K562 (cell line): ENCODE results near the gene ATRAID. TPM values are rescaled to one million over a fixed set of nuclear protein-coding genes. Genes with fewer than 3 reads are reported as not detected.

ENCODE experiments used
- COPS2 ChIP-seq: fragments of 450-650 bp; conservative IDR thresholded peaks from 2 replicates; pipeline ENCODE4 v1.6.1; 2016; ENCODE audit warnings: mild to moderate bottlenecking, moderate library complexity
- ETV6 ChIP-seq, 3 experiments: fragments of 150-350 bp in 1 of 3; sonication (generic) in 1 of 3; formaldehyde crosslinking in 1 of 3; IDR thresholded peaks; 2 replicates each; pipeline versions ENCODE4 v1.6.1 to v1.8.0; 2014 to 2022; ENCODE audit warnings: borderline replicate concordance in 2 of 3, low read depth in 2 of 3, antibody characterized with exemption in 1 of 3, low read length in 1 of 3, mild to moderate bottlenecking in 1 of 3, missing genetic modification reagents in 1 of 3
- GTF2E2 ChIP-seq: fragments of 200-800 bp; sonication (Bioruptor generic); IDR thresholded peaks from 2 replicates; pipeline ENCODE4 v1.6.1; 2016; ENCODE audit warnings: missing genetic modification characterization, missing compliant biosample characterization
- POLR2AphosphoS5 ChIP-seq: IDR thresholded peaks from 2 replicates; pipeline ENCODE4 v1.6.1; 2011; ENCODE audit warnings: mild to moderate bottlenecking, low read depth, low read length, moderate library complexity; ENCODE audit not compliant: control insufficient read depth, insufficient read depth
- POU5F1 ChIP-seq: fragments of 150-350 bp; IDR thresholded peaks from 2 replicates; pipeline ENCODE4 v1.6.1; 2014; ENCODE audit warnings: borderline replicate concordance, low read length, low read depth, mild to moderate bottlenecking; ENCODE audit not compliant: partially characterized antibody
- RCOR1 ChIP-seq, 2 experiments: IDR thresholded peaks; 2 replicates each; pipeline ENCODE4 v1.6.1; 2012; ENCODE audit warnings: low read depth in 2 of 2, low read length in 2 of 2, borderline replicate concordance in 1 of 2, improper control_type of control experiment in 1 of 2
- ZFP36 ChIP-seq: fragments of 150-350 bp; IDR thresholded peaks from 2 replicates; pipeline ENCODE4 v1.6.1; 2018; ENCODE audit warnings: low read length, low read depth; ENCODE audit not compliant: partially characterized antibody
- ZNF146 ChIP-seq: IDR thresholded peaks from one replicate; pipeline ENCODE4 v1.6.1; 2018; ENCODE audit warnings: missing compliant biosample characterization; ENCODE audit not compliant: unreplicated experiment
- ZNF212 ChIP-seq: fragments of 450-650 bp; formaldehyde crosslinking; IDR thresholded peaks from 2 replicates; pipeline ENCODE4 v1.4.0; 2020; ENCODE audit warnings: mild to moderate bottlenecking
- ZNF224 ChIP-seq: sonication (generic); formaldehyde crosslinking; IDR thresholded peaks from 2 replicates; pipeline ENCODE4 v1.8.0; 2022; ENCODE audit warnings: mild to moderate bottlenecking, missing genetic modification reagents
- ZNF232 ChIP-seq: sonication (generic); formaldehyde crosslinking; IDR thresholded peaks from 2 replicates; pipeline ENCODE4 v1.8.0; 2022; ENCODE audit warnings: mild to moderate bottlenecking, missing genetic modification reagents
- ZNF282 ChIP-seq: sonication (generic); formaldehyde crosslinking; IDR thresholded peaks from 2 replicates; pipeline ENCODE4 v1.8.1; 2023; ENCODE audit warnings: missing genetic modification reagents
- polyA plus RNA-seq, 8 experiments: library from polyadenylated mRNA; depleted of rRNA in 4 of 8; stranded (reverse) in 5 of 8; unstranded in 3 of 8; fragments of >200 nt; fragmentation: Nextera tagmentation in 2 of 8; fragmentation: Illumina TruSeq in 1 of 8; extraction: Ambion mirVana in 2 of 8; extraction: Trizol in 1 of 8; gene quantifications; 2 replicates each; pipeline versions ENCODE4 v1.2.1 to v1.2.3, GENCODE V29; 2011 to 2014; ENCODE audit warnings: inconsistent platforms in 1 of 8, missing spikeins in 1 of 8
- total RNA-seq, 7 experiments: library from RNA; depleted of rRNA in 6 of 7; stranded (reverse); fragments of >200 nt in 6 of 7; fragmentation: Illumina TruSeq in 2 of 7; extraction: Trizol in 2 of 7; gene quantifications; 2 replicates each; pipeline versions ENCODE4 v1.2.1 to v1.2.3, GENCODE V29; 2011 to 2021; ENCODE audit warnings: low replicate concordance in 1 of 7
- TF ChIP-seq, protein P1 (sequence below), 2 experiments: fragments of 150-350 bp in 1 of 2; IDR thresholded peaks; 2 replicates each; pipeline ENCODE4 v1.6.1; 2012 to 2016; ENCODE audit warnings: low read depth in 2 of 2, low read length in 2 of 2, mild to moderate bottlenecking in 1 of 2, moderate library complexity in 1 of 2
- TF ChIP-seq, protein P2 (sequence below): fragments of 250-450 bp; sonication (Bioruptor Pico); IDR thresholded peaks from 2 replicates; pipeline ENCODE4 v1.5.1; 2021; ENCODE audit warnings: mild to moderate bottlenecking
- TF ChIP-seq, protein P3 (sequence below): fragments of 250-450 bp; sonication (Bioruptor Pico); IDR thresholded peaks from 2 replicates; pipeline ENCODE4 v1.5.0; 2022; ENCODE audit warnings: mild to moderate bottlenecking
- TF ChIP-seq, protein P4 (sequence below): sonication (generic); formaldehyde crosslinking; IDR thresholded peaks from 2 replicates; pipeline ENCODE4 v1.8.1; 2023; ENCODE audit warnings: mild to moderate bottlenecking, missing genetic modification reagents

Gene ATRAID
- total and polyA plus RNA-seq, 9 of the 15 experiments (the other 6 are each of a cell fraction or from before 2014, with no cell fraction given) = 70.2 to 187 (median 108) TPM

GRCh38 chr2:27211943-27212625, at the start of gene ATRAID, which contains the start of gene SLC5A6 (continued):
- TF ChIP-seq, protein P1, sequence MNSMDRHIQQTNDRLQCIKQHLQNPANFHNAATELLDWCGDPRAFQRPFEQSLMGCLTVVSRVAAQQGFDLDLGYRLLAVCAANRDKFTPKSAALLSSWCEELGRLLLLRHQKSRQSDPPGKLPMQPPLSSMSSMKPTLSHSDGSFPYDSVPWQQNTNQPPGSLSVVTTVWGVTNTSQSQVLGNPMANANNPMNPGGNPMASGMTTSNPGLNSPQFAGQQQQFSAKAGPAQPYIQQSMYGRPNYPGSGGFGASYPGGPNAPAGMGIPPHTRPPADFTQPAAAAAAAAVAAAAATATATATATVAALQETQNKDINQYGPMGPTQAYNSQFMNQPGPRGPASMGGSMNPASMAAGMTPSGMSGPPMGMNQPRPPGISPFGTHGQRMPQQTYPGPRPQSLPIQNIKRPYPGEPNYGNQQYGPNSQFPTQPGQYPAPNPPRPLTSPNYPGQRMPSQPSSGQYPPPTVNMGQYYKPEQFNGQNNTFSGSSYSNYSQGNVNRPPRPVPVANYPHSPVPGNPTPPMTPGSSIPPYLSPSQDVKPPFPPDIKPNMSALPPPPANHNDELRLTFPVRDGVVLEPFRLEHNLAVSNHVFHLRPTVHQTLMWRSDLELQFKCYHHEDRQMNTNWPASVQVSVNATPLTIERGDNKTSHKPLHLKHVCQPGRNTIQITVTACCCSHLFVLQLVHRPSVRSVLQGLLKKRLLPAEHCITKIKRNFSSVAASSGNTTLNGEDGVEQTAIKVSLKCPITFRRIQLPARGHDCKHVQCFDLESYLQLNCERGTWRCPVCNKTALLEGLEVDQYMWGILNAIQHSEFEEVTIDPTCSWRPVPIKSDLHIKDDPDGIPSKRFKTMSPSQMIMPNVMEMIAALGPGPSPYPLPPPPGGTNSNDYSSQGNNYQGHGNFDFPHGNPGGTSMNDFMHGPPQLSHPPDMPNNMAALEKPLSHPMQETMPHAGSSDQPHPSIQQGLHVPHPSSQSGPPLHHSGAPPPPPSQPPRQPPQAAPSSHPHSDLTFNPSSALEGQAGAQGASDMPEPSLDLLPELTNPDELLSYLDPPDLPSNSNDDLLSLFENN (IDR thresholded peaks at IDR 0.05; ENCODE audit: low read depth in 2 of 2, low read length in 2 of 2) = peak in 1 of 2 experiments; percentile 41; a peak in 1 of 4 replicates
- TF ChIP-seq ZNF224 = no peak
- peak; percentile 97 for TF ChIP-seq GTF2E2 (tag)
- no peak for TF ChIP-seq POU5F1
- no peak for TF ChIP-seq COPS2
- TF ChIP-seq, protein P2, sequence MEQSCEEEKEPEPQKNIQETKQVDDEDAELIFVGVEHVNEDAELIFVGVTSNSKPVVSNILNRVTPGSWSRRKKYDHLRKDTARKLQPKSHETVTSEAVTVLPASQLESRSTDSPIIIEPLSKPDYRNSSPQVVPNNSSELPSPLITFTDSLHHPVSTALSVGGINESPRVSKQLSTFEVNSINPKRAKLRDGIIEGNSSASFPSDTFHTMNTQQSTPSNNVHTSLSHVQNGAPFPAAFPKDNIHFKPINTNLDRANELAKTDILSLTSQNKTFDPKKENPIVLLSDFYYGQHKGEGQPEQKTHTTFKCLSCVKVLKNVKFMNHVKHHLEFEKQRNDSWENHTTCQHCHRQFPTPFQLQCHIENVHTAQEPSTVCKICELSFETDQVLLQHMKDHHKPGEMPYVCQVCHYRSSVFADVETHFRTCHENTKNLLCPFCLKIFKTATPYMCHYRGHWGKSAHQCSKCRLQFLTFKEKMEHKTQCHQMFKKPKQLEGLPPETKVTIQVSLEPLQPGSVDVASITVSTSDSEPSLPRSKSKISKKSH = no peak
- no peak for TF ChIP-seq ZNF212 (CRISPR knock-in tag)
- TF ChIP-seq ZFP36 = no peak
- no peak for TF ChIP-seq ZNF232 (CRISPR knock-in tag)
- no peak for TF ChIP-seq ZNF282
- TF ChIP-seq POLR2AphosphoS5 = peak; percentile 74
- TF ChIP-seq ETV6 (IDR thresholded peaks at IDR 0.05; ENCODE audit: borderline replicate concordance in 1 of 2, low read depth in 2 of 2, low read length in 1 of 2) = no peak
- no peak for TF ChIP-seq ETV6 (CRISPR knock-in tag; IDR thresholded peaks at IDR 0.05; ENCODE audit: borderline replicate concordance)
- no peak for TF ChIP-seq RCOR1 (IDR thresholded peaks at IDR 0.05; ENCODE audit: borderline replicate concordance in 1 of 2, low read depth in 2 of 2, low read length in 2 of 2)
- TF ChIP-seq, protein P3, sequence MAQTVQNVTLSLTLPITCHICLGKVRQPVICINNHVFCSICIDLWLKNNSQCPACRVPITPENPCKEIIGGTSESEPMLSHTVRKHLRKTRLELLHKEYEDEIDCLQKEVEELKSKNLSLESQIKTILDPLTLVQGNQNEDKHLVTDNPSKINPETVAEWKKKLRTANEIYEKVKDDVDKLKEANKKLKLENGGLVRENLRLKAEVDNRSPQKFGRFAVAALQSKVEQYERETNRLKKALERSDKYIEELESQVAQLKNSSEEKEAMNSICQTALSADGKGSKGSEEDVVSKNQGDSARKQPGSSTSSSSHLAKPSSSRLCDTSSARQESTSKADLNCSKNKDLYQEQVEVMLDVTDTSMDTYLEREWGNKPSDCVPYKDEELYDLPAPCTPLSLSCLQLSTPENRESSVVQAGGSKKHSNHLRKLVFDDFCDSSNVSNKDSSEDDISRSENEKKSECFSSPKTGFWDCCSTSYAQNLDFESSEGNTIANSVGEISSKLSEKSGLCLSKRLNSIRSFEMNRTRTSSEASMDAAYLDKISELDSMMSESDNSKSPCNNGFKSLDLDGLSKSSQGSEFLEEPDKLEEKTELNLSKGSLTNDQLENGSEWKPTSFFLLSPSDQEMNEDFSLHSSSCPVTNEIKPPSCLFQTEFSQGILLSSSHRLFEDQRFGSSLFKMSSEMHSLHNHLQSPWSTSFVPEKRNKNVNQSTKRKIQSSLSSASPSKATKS (CRISPR knock-in tag) = no peak
- TF ChIP-seq, protein P4, sequence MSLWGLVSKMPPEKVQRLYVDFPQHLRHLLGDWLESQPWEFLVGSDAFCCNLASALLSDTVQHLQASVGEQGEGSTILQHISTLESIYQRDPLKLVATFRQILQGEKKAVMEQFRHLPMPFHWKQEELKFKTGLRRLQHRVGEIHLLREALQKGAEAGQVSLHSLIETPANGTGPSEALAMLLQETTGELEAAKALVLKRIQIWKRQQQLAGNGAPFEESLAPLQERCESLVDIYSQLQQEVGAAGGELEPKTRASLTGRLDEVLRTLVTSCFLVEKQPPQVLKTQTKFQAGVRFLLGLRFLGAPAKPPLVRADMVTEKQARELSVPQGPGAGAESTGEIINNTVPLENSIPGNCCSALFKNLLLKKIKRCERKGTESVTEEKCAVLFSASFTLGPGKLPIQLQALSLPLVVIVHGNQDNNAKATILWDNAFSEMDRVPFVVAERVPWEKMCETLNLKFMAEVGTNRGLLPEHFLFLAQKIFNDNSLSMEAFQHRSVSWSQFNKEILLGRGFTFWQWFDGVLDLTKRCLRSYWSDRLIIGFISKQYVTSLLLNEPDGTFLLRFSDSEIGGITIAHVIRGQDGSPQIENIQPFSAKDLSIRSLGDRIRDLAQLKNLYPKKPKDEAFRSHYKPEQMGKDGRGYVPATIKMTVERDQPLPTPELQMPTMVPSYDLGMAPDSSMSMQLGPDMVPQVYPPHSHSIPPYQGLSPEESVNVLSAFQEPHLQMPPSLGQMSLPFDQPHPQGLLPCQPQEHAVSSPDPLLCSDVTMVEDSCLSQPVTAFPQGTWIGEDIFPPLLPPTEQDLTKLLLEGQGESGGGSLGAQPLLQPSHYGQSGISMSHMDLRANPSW (CRISPR knock-in tag) = no peak
- no peak for TF ChIP-seq ZNF146 (CRISPR knock-in tag)
